ENCODE measurements around the gene INAFM2. TPM values are rescaled to one million over a fixed set of nuclear protein-coding genes. Genes with fewer than 3 reads are reported as not detected.

Gene INAFM2
- total RNA-seq, 1 experiment from 2014 or later = 8.8 TPM

DNA sequence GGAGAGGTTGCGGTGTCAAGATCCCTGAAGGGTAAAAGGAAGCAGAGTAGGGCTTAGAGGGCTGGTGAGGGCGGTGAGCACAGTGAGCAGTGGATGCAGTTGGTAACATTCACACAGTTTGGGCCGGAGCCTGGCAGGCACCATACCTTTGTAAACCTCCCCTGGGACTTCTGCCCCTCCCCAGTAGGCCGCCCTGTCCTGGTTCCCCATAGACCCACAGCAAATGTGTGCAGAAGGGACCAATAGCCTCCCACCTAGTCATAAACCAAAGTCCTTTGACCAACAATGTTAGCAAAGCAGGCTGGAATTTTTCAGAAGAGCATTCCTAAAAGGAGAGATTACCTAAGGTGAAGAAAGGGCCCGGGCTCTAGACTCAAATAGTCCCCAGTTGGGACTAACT, 25.7 kb downstream of the INAFM2 start:
- no peaks in the 10 kb centered on the region for H3K36me3 ChIP-seq (ENCODE audit: control insufficient read depth in 1 of 2, insufficient read depth in 2 of 2, low read length in 2 of 2)

More for the DNA sequence above, 25.7 kb downstream of the INAFM2 start:
- Histone ChIP-seq H3K4me2 (ENCODE audit: low read length) (no peak overlapping the region), H3K9ac (ENCODE audit: low read length) (no peak overlapping the region), H2AFZ (ENCODE audit: low read depth, low read length, poor library complexity, severe bottlenecking) (no peak overlapping the region), H3K4me3 (replicated peaks in 1 of 2; ENCODE audit: low read depth in 1 of 2, low read length in 2 of 2) (no peak overlapping the region), H4K20me1 (ENCODE audit: insufficient read depth) (no peaks in the 10 kb centered on the region), H3K9me3 (ENCODE audit: control insufficient read depth in 1 of 2, insufficient read depth in 1 of 2, low read depth in 1 of 2, low read length in 2 of 2) (no peaks in the 10 kb centered on the region), H3K9me2 (ENCODE audit: insufficient read depth) (no peaks in the 10 kb centered on the region), H3K27ac (ENCODE audit: low read depth, low read length) (no peak overlapping the region), H3K79me2 (ENCODE audit: insufficient read depth, low read length) (no peaks in the 10 kb centered on the region), H3K4me1 (ENCODE audit: control insufficient read depth in 1 of 2, insufficient read depth in 2 of 2, low read length in 2 of 2) (peaks cover 2 to 41% of the 10 kb centered on the region in 2 experiments; a peak in 3 of 4 replicates), H3K27me3 (ENCODE audit: insufficient read depth, low read length) (no peaks in the 10 kb centered on the region)
- ATAC-seq = no peak
- no peak for DNase-seq (ENCODE audit: low read depth, low spot score)
- TF ChIP-seq EGR1 (IDR thresholded peaks at IDR 0.05; ENCODE audit: low read depth) (no peak), FOSL1 (IDR thresholded peaks at IDR 0.05; ENCODE audit: low read depth) (no peak), ELF1 (IDR thresholded peaks at IDR 0.05; ENCODE audit: borderline replicate concordance, low read depth) (no peak), RAD21 (IDR thresholded peaks at IDR 0.05; ENCODE audit: low read depth) (no peak), EZH2phosphoT487 (IDR thresholded peaks at IDR 0.05; ENCODE audit: borderline replicate concordance) (no peak), EZH2 (IDR thresholded peaks at IDR 0.05) (no peak), ZFX (IDR thresholded peaks at IDR 0.05) (no peak), ZNF274 (IDR thresholded peaks at IDR 0.05; ENCODE audit: low read depth, low read length) (no peak)
- TF ChIP-seq, protein P1, sequence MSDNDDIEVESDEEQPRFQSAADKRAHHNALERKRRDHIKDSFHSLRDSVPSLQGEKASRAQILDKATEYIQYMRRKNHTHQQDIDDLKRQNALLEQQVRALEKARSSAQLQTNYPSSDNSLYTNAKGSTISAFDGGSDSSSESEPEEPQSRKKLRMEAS (IDR thresholded peaks at IDR 0.05) = no peak
- TF ChIP-seq, protein P2, sequence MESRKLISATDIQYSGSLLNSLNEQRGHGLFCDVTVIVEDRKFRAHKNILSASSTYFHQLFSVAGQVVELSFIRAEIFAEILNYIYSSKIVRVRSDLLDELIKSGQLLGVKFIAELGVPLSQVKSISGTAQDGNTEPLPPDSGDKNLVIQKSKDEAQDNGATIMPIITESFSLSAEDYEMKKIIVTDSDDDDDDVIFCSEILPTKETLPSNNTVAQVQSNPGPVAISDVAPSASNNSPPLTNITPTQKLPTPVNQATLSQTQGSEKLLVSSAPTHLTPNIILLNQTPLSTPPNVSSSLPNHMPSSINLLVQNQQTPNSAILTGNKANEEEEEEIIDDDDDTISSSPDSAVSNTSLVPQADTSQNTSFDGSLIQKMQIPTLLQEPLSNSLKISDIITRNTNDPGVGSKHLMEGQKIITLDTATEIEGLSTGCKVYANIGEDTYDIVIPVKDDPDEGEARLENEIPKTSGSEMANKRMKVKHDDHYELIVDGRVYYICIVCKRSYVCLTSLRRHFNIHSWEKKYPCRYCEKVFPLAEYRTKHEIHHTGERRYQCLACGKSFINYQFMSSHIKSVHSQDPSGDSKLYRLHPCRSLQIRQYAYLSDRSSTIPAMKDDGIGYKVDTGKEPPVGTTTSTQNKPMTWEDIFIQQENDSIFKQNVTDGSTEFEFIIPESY (IDR thresholded peaks at IDR 0.05; ENCODE audit: extremely low read depth, insufficient replicate concordance, low read length) = no peak
- TF ChIP-seq, protein P3, sequence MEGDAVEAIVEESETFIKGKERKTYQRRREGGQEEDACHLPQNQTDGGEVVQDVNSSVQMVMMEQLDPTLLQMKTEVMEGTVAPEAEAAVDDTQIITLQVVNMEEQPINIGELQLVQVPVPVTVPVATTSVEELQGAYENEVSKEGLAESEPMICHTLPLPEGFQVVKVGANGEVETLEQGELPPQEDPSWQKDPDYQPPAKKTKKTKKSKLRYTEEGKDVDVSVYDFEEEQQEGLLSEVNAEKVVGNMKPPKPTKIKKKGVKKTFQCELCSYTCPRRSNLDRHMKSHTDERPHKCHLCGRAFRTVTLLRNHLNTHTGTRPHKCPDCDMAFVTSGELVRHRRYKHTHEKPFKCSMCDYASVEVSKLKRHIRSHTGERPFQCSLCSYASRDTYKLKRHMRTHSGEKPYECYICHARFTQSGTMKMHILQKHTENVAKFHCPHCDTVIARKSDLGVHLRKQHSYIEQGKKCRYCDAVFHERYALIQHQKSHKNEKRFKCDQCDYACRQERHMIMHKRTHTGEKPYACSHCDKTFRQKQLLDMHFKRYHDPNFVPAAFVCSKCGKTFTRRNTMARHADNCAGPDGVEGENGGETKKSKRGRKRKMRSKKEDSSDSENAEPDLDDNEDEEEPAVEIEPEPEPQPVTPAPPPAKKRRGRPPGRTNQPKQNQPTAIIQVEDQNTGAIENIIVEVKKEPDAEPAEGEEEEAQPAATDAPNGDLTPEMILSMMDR (IDR thresholded peaks at IDR 0.05 in 2 of 3, conservative IDR thresholded peaks at IDR 0.05 in 1 of 3; ENCODE audit: borderline replicate concordance in 1 of 3, insufficient read depth in 1 of 3, low read depth in 2 of 3, low read length in 2 of 3) = no peak
- CTCF ChIA-PET = no interaction called here
- POLR2A ChIA-PET = no interaction called here
- RAD21 ChIA-PET (ENCODE audit: low non-redundant PET in 1 of 2, low total read pairs in 2 of 2, uncharacterized antibody in 2 of 2, unreplicated experiment in 2 of 2) = no interaction called here
- intact Hi-C loops (cut with micrococcal nuclease) = loop anchor here (10.0 kb wide), 1 partner anchor 156 kb away; no protein-coding TSS in a partner anchor
- no TSS peak for BruUV-seq (replicated peaks)

Measured in HCT116 (cell line).